K562 (cell line): ENCODE results near the gene MLIP.

Experiments used
- C11orf30 ChIP-seq: fragments of 450-650 bp; IDR thresholded peaks from 2 replicates; pipeline ENCODE4 v1.6.1; 2016; ENCODE audit warnings: low read depth, mild to moderate bottlenecking
- MTA2 ChIP-seq: fragments of 450-650 bp; IDR thresholded peaks from 2 replicates; pipeline ENCODE4 v1.6.1; 2016; ENCODE audit warnings: low read depth
- NCOA1 ChIP-seq: fragments of 450-650 bp; IDR thresholded peaks from 2 replicates; pipeline ENCODE4 v1.6.1; 2016; ENCODE audit warnings: low read depth
- POLR2B ChIP-seq: fragments of 450-650 bp; IDR thresholded peaks from 2 replicates; pipeline ENCODE4 v1.6.1; 2018; ENCODE audit warnings: low read depth; ENCODE audit not compliant: partially characterized antibody
- RHOXF2B ChIP-seq: fragments of 250-450 bp; sonication (Bioruptor Pico); conservative IDR thresholded peaks from 2 replicates; pipeline ENCODE4 v1.5.1; 2021
- ZFP30 ChIP-seq: fragments of 250-450 bp; sonication (Bioruptor Pico); IDR thresholded peaks from 2 replicates; pipeline ENCODE4 v1.8.0; 2022; ENCODE audit warnings: moderate library complexity, mild to moderate bottlenecking, inconsistent platforms, borderline replicate concordance
- ZNF24 ChIP-seq: fragments of 450-650 bp; IDR thresholded peaks from 2 replicates; pipeline ENCODE4 v1.6.1; 2016
- ZNF644 ChIP-seq: fragments of 200-800 bp; sonication (Bioruptor generic); IDR thresholded peaks from 2 replicates; pipeline ENCODE4 v1.6.1; 2016; ENCODE audit warnings: low read depth, missing genetic modification characterization, missing compliant biosample characterization
- ZNF830 ChIP-seq: fragments of 250-450 bp; sonication (Bioruptor Pico); IDR thresholded peaks from 2 replicates; pipeline ENCODE4 v1.5.0; 2021; ENCODE audit warnings: mild to moderate bottlenecking
- TF ChIP-seq, protein P1 (sequence below), 3 experiments: IDR thresholded peaks in 2 of 3; conservative IDR thresholded peaks in 1 of 3; 2 replicates each; pipeline ENCODE4 v1.5.1; 2011 to 2012; ENCODE audit warnings: low read length in 3 of 3, mild to moderate bottlenecking in 3 of 3, control low read depth in 2 of 3, improper control_type of control experiment in 1 of 3, inconsistent platforms in 1 of 3, low read depth in 1 of 3, mixed read lengths in 1 of 3, moderate library complexity in 1 of 3; ENCODE audit not compliant: insufficient read depth in 2 of 3
- TF ChIP-seq, protein P2 (sequence below): fragments of 250-450 bp; sonication (Bioruptor Pico); IDR thresholded peaks from 2 replicates; pipeline ENCODE4 v1.8.0; 2021; ENCODE audit warnings: borderline replicate concordance, mild to moderate bottlenecking, moderate library complexity; ENCODE audit not compliant: poor library complexity, severe bottlenecking

DNA sequence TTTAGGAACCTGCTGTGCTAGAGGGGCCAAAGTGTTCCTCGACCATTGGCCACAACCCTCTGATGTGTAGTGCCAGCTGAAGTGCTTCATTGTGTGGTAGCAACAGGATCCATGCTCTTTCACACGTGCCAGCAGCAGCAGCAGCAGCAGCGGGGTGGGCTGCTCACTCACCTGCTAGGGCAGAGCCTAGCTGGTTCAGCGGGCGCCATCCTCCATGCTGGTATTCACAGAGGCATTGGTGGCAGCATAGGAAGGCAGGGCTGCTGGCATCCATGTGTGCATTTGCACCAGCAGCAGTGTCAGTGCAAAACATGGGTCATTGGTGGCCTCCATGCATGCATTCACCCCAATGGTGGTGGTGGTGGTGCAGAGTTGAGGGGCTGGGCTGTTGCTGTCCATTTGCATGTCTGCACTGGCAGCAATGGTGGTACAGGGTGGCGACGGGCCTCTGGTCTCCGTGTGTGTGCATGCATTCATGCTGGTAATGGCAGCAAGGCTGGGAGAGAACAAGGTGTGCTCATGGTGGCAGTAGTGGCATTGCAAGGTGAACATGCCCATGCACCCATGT lies 183.8 kb downstream of the MLIP start:
- no peak for TF ChIP-seq RHOXF2B (CRISPR knock-in tag)
- TF ChIP-seq C11orf30 = no peak
- TF ChIP-seq, protein P1, sequence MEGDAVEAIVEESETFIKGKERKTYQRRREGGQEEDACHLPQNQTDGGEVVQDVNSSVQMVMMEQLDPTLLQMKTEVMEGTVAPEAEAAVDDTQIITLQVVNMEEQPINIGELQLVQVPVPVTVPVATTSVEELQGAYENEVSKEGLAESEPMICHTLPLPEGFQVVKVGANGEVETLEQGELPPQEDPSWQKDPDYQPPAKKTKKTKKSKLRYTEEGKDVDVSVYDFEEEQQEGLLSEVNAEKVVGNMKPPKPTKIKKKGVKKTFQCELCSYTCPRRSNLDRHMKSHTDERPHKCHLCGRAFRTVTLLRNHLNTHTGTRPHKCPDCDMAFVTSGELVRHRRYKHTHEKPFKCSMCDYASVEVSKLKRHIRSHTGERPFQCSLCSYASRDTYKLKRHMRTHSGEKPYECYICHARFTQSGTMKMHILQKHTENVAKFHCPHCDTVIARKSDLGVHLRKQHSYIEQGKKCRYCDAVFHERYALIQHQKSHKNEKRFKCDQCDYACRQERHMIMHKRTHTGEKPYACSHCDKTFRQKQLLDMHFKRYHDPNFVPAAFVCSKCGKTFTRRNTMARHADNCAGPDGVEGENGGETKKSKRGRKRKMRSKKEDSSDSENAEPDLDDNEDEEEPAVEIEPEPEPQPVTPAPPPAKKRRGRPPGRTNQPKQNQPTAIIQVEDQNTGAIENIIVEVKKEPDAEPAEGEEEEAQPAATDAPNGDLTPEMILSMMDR (IDR thresholded peaks at IDR 0.05 in 2 of 3, conservative IDR thresholded peaks at IDR 0.05 in 1 of 3; ENCODE audit: insufficient read depth in 2 of 3, low read depth in 1 of 3, low read length in 3 of 3) = no peak
- no peak for TF ChIP-seq ZNF830 (CRISPR knock-in tag)
- TF ChIP-seq ZNF644 = no peak
- no peak for TF ChIP-seq MTA2
- TF ChIP-seq, protein P2, sequence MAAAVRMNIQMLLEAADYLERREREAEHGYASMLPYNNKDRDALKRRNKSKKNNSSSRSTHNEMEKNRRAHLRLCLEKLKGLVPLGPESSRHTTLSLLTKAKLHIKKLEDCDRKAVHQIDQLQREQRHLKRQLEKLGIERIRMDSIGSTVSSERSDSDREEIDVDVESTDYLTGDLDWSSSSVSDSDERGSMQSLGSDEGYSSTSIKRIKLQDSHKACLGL (CRISPR knock-in tag) = no peak
- TF ChIP-seq NCOA1 = no peak
- TF ChIP-seq ZFP30 (CRISPR knock-in tag) = no peak
- no peak for TF ChIP-seq POLR2B
- no peak for TF ChIP-seq ZNF24
